Panc1 (cell line): ENCODE results near the gene MR1.

Experiments used
- CTCF ChIP-seq: fragments of 450-650 bp; IDR thresholded peaks from 2 replicates; pipeline ENCODE4 v1.5.1; 2017; ENCODE audit warnings: mild to moderate bottlenecking
- REST ChIP-seq, 2 experiments: IDR thresholded peaks; 2 replicates each; pipeline ENCODE4 v1.6.1; 2011 to 2012; ENCODE audit warnings: low read depth in 2 of 2, control low read depth in 1 of 2, low read length in 1 of 2, mild to moderate bottlenecking in 1 of 2, moderate library complexity in 1 of 2; ENCODE audit not compliant: insufficient read depth in 1 of 2

- TF ChIP-seq CTCF = no peak
- no peak for TF ChIP-seq REST (IDR thresholded peaks at IDR 0.05; ENCODE audit: insufficient read depth in 1 of 2, low read depth in 2 of 2, low read length in 1 of 2)
Observed at GRCh38 chr1:181094416-181095212, 60.8 kb downstream of the MR1 start.
